K562 (cell line): ENCODE measurements around the gene MAGEL2. TPM values are rescaled to one million over a fixed set of nuclear protein-coding genes. Genes with fewer than 3 reads are reported as not detected.

ENCODE experiments used
- ATAC-seq: fragments of 200-7000 bp; cut with Tn5 transposase; 3 replicates; pipeline ENCODE4 v1.9.1; 2020; ENCODE audit warnings: moderate library complexity
- BruUV-seq: library from RNA; stranded (reverse); fragments of 400-500 nt; replicated peaks from 2 replicates; lab custom pipeline; 2021; lab: Mats Ljungman, UMichigan
- CTCF ChIA-PET: fragments of 300-600 bp; formaldehyde crosslinking; extraction: SDS; loops from one replicate; lab custom pipeline; 2021; ENCODE audit warnings: low intra/inter-chr PET ratio; lab: Yijun Ruan, JAX
- POLR2A ChIA-PET: fragments of 300-600, 350-650 bp; sonication (Branson Sonifier 250); formaldehyde crosslinking; extraction: SDS; loops from one replicate; lab custom pipeline; 2021; ENCODE audit warnings: antibody characterized with exemption, inconsistent platforms; lab: Yijun Ruan, JAX
- DNase-seq, 4 experiments: peaks; one replicate each; pipeline versions ENCODE4 v3.0.0 to v3.0.0-alpha.2; 2011 to 2018; ENCODE audit warnings: low spot score in 3 of 4, mixed read lengths in 3 of 4; ENCODE audit errors: extremely low read depth in 1 of 4
- FAIRE-seq: peaks from 2 replicates; lab custom pipeline; 2011; peaks lifted over from hg19 to GRCh38; lab: Jason Lieb, UNC
- H2AFZ ChIP-seq: 2 replicates; pipeline ENCODE4 v1.6.0; 2011; ENCODE audit warnings: low read depth, low read length, control low read depth, inconsistent platforms
- H3K27ac ChIP-seq: fragments of 200-600 bp; 3 replicates; pipeline ENCODE4 v1.8.0; 2011; ENCODE audit warnings: low read depth, mild to moderate bottlenecking, control low read depth, inconsistent platforms, low read length, moderate library complexity, mixed read lengths; ENCODE audit errors: extremely low read depth
- H3K27me3 ChIP-seq, 2 experiments: fragments of 300-600 bp in 1 of 2; 2 replicates in 1 of 2; 3 replicates in 1 of 2; pipeline versions ENCODE4 v1.6.0 to v1.8.0; 2011; ENCODE audit warnings: inconsistent platforms in 2 of 2, low read length in 2 of 2, mild to moderate bottlenecking in 1 of 2, mixed read lengths in 1 of 2, moderate library complexity in 1 of 2; ENCODE audit not compliant: control insufficient read depth in 2 of 2, insufficient read depth in 2 of 2
- H3K36me3 ChIP-seq: fragments of 300-600 bp; 3 replicates; pipeline ENCODE4 v1.8.0; 2011; ENCODE audit warnings: mild to moderate bottlenecking, low read length, inconsistent platforms; ENCODE audit not compliant: control insufficient read depth, insufficient read depth
- H3K4me1 ChIP-seq, 2 experiments: fragments of 200-600 bp in 1 of 2; replicated peaks in 1 of 2; 2 replicates in 1 of 2; 3 replicates in 1 of 2; pipeline versions ENCODE4 v1.5.1 to v1.8.0; 2011; ENCODE audit warnings: inconsistent platforms in 2 of 2, low read length in 2 of 2, mild to moderate bottlenecking in 1 of 2, mixed read lengths in 1 of 2, moderate library complexity in 1 of 2; ENCODE audit not compliant: control insufficient read depth in 2 of 2, insufficient read depth in 2 of 2
- H3K4me2 ChIP-seq: 2 replicates; pipeline ENCODE4 v1.6.1; 2011; ENCODE audit warnings: low read length, control low read depth, inconsistent platforms, mixed read lengths; ENCODE audit not compliant: insufficient read depth
- H3K4me3 ChIP-seq: fragments of 200-600 bp; sonication (generic), shearing (Covaris generic); 2 replicates; pipeline ENCODE4 v1.5.1; 2016; ENCODE audit warnings: control low read depth, inconsistent platforms
- H3K79me2 ChIP-seq: fragments of 200-600 bp; 3 replicates; pipeline ENCODE4 v1.8.0; 2011; ENCODE audit warnings: low read length, inconsistent platforms; ENCODE audit not compliant: control insufficient read depth, insufficient read depth
- H3K9ac ChIP-seq, 2 experiments: 2 replicates each; pipeline versions ENCODE4 v1.6.0 to v1.6.1; 2011; ENCODE audit warnings: low read depth in 2 of 2, low read length in 2 of 2, control low read depth in 1 of 2, inconsistent platforms in 1 of 2, mild to moderate bottlenecking in 1 of 2, mixed read lengths in 1 of 2; ENCODE audit not compliant: insufficient read depth in 1 of 2
- H3K9me1 ChIP-seq: one replicate; pipeline ENCODE4 v1.6.0; 2011; ENCODE audit warnings: inconsistent platforms, mild to moderate bottlenecking, low read length, moderate library complexity; ENCODE audit not compliant: control insufficient read depth, insufficient read depth
- H3K9me3 ChIP-seq: replicated peaks from 2 replicates; pipeline ENCODE4 v1.5.1; 2011; ENCODE audit warnings: low read depth, low read length, inconsistent platforms; ENCODE audit not compliant: control insufficient read depth, insufficient read depth
- H4K20me1 ChIP-seq: replicated peaks from 2 replicates; pipeline ENCODE4 v1.6.1; 2011; ENCODE audit warnings: low read length, inconsistent platforms, mixed read lengths; ENCODE audit not compliant: control insufficient read depth, insufficient read depth
- ARID3B ChIP-seq: fragments of 250-450 bp; sonication (Bioruptor Pico); IDR thresholded peaks from 2 replicates; pipeline ENCODE4 v1.4.0; 2020; ENCODE audit warnings: borderline replicate concordance
- CBX2 ChIP-seq: fragments of 200-600 bp; sonication (generic); IDR thresholded peaks from one replicate; pipeline ENCODE4 v1.6.1; 2012; ENCODE audit warnings: mild to moderate bottlenecking, low read length, inconsistent platforms; ENCODE audit not compliant: insufficient read depth, poor library complexity, severe bottlenecking
- ELF4 ChIP-seq: fragments of 450-650 bp; formaldehyde crosslinking; IDR thresholded peaks from 2 replicates; pipeline ENCODE4 v1.4.0; 2022; ENCODE audit warnings: missing genetic modification characterization
- GTF2E2 ChIP-seq: fragments of 200-800 bp; sonication (Bioruptor generic); IDR thresholded peaks from 2 replicates; pipeline ENCODE4 v1.6.1; 2016; ENCODE audit warnings: missing genetic modification characterization, missing compliant biosample characterization
- HCFC1 ChIP-seq: IDR thresholded peaks from 2 replicates; pipeline ENCODE4 v1.6.1; 2012; ENCODE audit warnings: low read depth, low read length, improper control_type of control experiment
- HNRNPUL1 ChIP-seq: fragments of 200-400 bp; formaldehyde crosslinking; IDR thresholded peaks from 2 replicates; pipeline ENCODE4 v1.6.1; 2017; ENCODE audit warnings: low read length
- KLF6 ChIP-seq: fragments of 250-450 bp; sonication (Bioruptor Pico); IDR thresholded peaks from 2 replicates; pipeline ENCODE4 v1.4.0; 2020; ENCODE audit warnings: mild to moderate bottlenecking, moderate library complexity, borderline replicate concordance
- L3MBTL2 ChIP-seq: fragments of 450-650 bp; IDR thresholded peaks from 2 replicates; pipeline ENCODE4 v1.6.1; 2016; ENCODE audit warnings: mild to moderate bottlenecking, moderate library complexity
- MXI1 ChIP-seq: IDR thresholded peaks from 2 replicates; pipeline ENCODE4 v1.6.1; 2011; ENCODE audit warnings: low read depth, mild to moderate bottlenecking, improper control_type of control experiment, low read length
- MYC ChIP-seq, 2 experiments: fragments of 250-450 bp in 1 of 2; sonication (Bioruptor Pico) in 1 of 2; IDR thresholded peaks; 2 replicates each; pipeline versions ENCODE4 v1.5.1 to v1.6.1; 2012 to 2021; ENCODE audit warnings: low read depth in 2 of 2, borderline replicate concordance in 1 of 2, improper control_type of control experiment in 1 of 2, low read length in 1 of 2, mild to moderate bottlenecking in 1 of 2, moderate library complexity in 1 of 2
- NR3C1 ChIP-seq: sonication (generic); formaldehyde crosslinking; IDR thresholded peaks from 2 replicates; pipeline ENCODE4 v1.8.1; 2022; ENCODE audit warnings: missing genetic modification reagents
- PTBP1 ChIP-seq: fragments of 200-400 bp; formaldehyde crosslinking; IDR thresholded peaks from 2 replicates; pipeline ENCODE4 v1.6.1; 2017; ENCODE audit warnings: low read depth, low read length
- TGIF2 ChIP-seq: sonication (generic); formaldehyde crosslinking; IDR thresholded peaks from 2 replicates; pipeline ENCODE4 v1.8.1; 2022; ENCODE audit warnings: mild to moderate bottlenecking, missing genetic modification reagents, moderate library complexity
- ZEB2 ChIP-seq: fragments of 450-650 bp; IDR thresholded peaks from 2 replicates; pipeline ENCODE4 v1.6.1; 2016
- ZNF239 ChIP-seq: fragments of 250-450 bp; sonication (Bioruptor Pico); IDR thresholded peaks from 2 replicates; pipeline ENCODE4 v1.4.0; 2020; ENCODE audit warnings: mild to moderate bottlenecking
- ZNF354B ChIP-seq: fragments of 250-450 bp; sonication (Bioruptor Pico); IDR thresholded peaks from 2 replicates; pipeline ENCODE4 v1.4.0; 2020
- ZNF384 ChIP-seq: IDR thresholded peaks from 2 replicates; pipeline ENCODE4 v1.6.1; 2012; ENCODE audit warnings: low read depth, low read length, improper control_type of control experiment
- ZNF696 ChIP-seq: fragments of 250-450 bp; sonication (Bioruptor Pico); conservative IDR thresholded peaks from 2 replicates; pipeline ENCODE4 v1.4.0; 2020; ENCODE audit warnings: mild to moderate bottlenecking, moderate library complexity
- WGBS: fragments of 100-300 bp; shearing (Covaris generic); methylation state at CpG from one replicate; pipeline ENCODE4 v1.1.6; 2016; ENCODE audit warnings: low coverage, mixed read lengths; ENCODE audit not compliant: insufficient coverage; ENCODE audit errors: missing lambda C conversion rate; 5-methylcytosine and 5-hydroxymethylcytosine counted together
- in situ Hi-C: fragments of 300-500 bp; cut with MboI; formaldehyde crosslinking; loops from 4 replicates; pipeline ENCODE4 v1.15.0; 2018; ENCODE audit warnings: inconsistent platforms, mixed read lengths
- intact Hi-C: fragments of 100-400 bp; cut with micrococcal nuclease; formaldehyde crosslinking; loops from 2 replicates; pipeline ENCODE4 v1.14.2; 2022
- polyA plus RNA-seq, 8 experiments: library from polyadenylated mRNA; depleted of rRNA in 4 of 8; stranded (reverse) in 5 of 8; unstranded in 3 of 8; fragments of >200 nt; fragmentation: Nextera tagmentation in 2 of 8; fragmentation: Illumina TruSeq in 1 of 8; extraction: Ambion mirVana in 2 of 8; extraction: Trizol in 1 of 8; gene quantifications; 2 replicates each; pipeline versions ENCODE4 v1.2.1 to v1.2.3, GENCODE V29; 2011 to 2014; ENCODE audit warnings: inconsistent platforms in 1 of 8, missing spikeins in 1 of 8
- total RNA-seq, 7 experiments: library from RNA; depleted of rRNA in 6 of 7; stranded (reverse); fragments of >200 nt in 6 of 7; fragmentation: Illumina TruSeq in 2 of 7; extraction: Trizol in 2 of 7; gene quantifications; 2 replicates each; pipeline versions ENCODE4 v1.2.1 to v1.2.3, GENCODE V29; 2011 to 2021; ENCODE audit warnings: low replicate concordance in 1 of 7

MAGEL2 gene
- total and polyA plus RNA-seq, 9 of the 15 experiments (the other 6 are each of a cell fraction or from before 2014, with no cell fraction given): not detected

GRCh38 chr15:23695282-23695681, 47.6 kb upstream of the MAGEL2 start:
- Histone ChIP-seq H3K79me2 (no peaks in the 10 kb centered on the region), H3K4me3 (no peak overlapping the region), H3K27me3 (no peaks in the 10 kb centered on the region), H3K36me3 (no peaks in the 10 kb centered on the region), H3K27ac (no peak overlapping the region), H3K4me2 (no peak overlapping the region), H4K20me1 (no peaks in the 10 kb centered on the region), H3K4me1 (no peaks in the 10 kb centered on the region), H3K9me1 (no peaks in the 10 kb centered on the region), H3K9ac (no peak overlapping the region), H2AFZ (no peak overlapping the region), H3K9me3 (0 out of 2 replicates have a peak, but pooled peaks cover 1% of the 10 kb centered on the region)
- FAIRE-seq: no peak
- ChIA-PET CTCF (no interaction called here), POLR2A (no interaction called here)
- WGBS: 8% methylated on average over 2 of the region's 2 CpGs
- TF ChIP-seq ZNF696 (CRISPR knock-in tag) (no peak), MYC (IDR thresholded peaks at IDR 0.05; ENCODE audit: low read depth, low read length) (no peak), MYC (CRISPR knock-in tag; IDR thresholded peaks at IDR 0.05; ENCODE audit: borderline replicate concordance, low read depth) (no peak), ARID3B (CRISPR knock-in tag) (no peak), MXI1 (no peak), ZNF384 (no peak), TGIF2 (CRISPR knock-in tag) (no peak), ZNF239 (CRISPR knock-in tag) (no peak), HCFC1 (no peak), ZEB2 (no peak), ELF4 (CRISPR knock-in tag) (no peak), L3MBTL2 (no peak), HNRNPUL1 (no peak), PTBP1 (no peak), ZNF354B (CRISPR knock-in tag) (no peak), KLF6 (no peak), GTF2E2 (tag) (no peak), CBX2 (no peak), NR3C1 (no peak)
- no peak for DNase-seq
- in situ Hi-C loops: no loop called here
- intact Hi-C loops: no loop called here
- BruUV-seq: no TSS peak
- no peak for ATAC-seq
